ENCODE measurements around the gene TAOK3.

The TAOK3 gene

DNA sequence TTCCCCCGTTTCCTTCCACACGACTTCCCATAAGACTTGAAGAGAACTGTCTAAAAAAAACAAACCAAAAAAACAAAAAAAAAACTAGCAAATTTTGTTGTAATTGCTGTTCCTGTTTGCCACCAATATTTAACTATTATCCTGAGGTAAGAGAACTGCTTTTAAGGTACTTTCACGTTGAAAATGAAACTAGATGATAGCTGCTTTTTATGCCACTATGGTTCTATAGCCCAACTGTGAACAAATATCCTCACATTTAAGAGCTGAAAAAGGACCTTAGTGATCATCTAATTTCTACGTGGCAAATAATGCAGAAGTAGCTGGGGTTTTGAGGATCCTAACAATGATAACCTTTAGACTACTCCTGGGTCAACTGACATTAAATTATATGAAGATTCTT is 98.6 kb downstream of the TAOK3 start:
- TF ChIP-seq, protein P1, sequence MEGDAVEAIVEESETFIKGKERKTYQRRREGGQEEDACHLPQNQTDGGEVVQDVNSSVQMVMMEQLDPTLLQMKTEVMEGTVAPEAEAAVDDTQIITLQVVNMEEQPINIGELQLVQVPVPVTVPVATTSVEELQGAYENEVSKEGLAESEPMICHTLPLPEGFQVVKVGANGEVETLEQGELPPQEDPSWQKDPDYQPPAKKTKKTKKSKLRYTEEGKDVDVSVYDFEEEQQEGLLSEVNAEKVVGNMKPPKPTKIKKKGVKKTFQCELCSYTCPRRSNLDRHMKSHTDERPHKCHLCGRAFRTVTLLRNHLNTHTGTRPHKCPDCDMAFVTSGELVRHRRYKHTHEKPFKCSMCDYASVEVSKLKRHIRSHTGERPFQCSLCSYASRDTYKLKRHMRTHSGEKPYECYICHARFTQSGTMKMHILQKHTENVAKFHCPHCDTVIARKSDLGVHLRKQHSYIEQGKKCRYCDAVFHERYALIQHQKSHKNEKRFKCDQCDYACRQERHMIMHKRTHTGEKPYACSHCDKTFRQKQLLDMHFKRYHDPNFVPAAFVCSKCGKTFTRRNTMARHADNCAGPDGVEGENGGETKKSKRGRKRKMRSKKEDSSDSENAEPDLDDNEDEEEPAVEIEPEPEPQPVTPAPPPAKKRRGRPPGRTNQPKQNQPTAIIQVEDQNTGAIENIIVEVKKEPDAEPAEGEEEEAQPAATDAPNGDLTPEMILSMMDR (IDR thresholded peaks at IDR 0.05) = no peak
- Mint-ChIP-seq H3K4me3 (no peak overlapping the region), H3K36me3 (ENCODE audit: low read depth) (no peaks in the 10 kb centered on the region), H3K9me3 (peaks cover 3% of the 10 kb centered on the region), H3K27me3 (ENCODE audit: low read depth, poor library complexity) (peaks cover 4% of the 10 kb centered on the region), H3K4me1 (no peaks in the 10 kb centered on the region), H3K27ac (no peak overlapping the region)
- no peak for DNase-seq

DNA sequence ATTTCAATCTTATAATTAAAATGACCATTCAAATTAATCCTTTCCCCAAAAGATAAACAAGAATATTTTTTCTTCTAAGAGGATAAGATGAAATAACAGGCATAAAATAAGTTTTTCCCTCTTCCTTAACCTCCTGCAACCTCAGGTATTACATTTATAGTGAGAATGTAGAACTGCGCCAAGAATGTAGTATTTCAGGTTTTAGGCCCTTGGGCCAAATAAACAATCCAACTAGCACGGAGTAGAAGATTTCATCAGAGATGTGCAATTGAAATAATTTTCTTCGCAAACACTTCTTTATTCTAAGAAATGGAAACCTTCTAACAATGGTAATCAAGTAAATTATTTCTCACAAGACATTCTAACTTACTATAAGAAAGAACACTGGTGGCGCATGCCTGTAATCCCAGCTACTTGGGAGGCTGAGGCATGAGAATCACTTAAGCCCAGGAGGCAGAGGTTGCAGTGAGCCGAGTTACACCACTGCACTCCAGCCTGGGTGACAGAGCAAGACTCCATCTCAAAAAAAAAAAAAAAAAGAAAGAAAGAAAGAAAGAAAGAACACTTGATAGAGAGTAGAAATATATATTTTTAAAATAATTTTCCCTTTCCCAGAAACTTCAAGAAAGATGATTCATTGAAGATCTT is 100.8 kb downstream of the TAOK3 start:
- peaks cover 4% of the 10 kb centered on the region for H3K27me3 Mint-ChIP-seq (ENCODE audit: low read depth, poor library complexity)
- no peaks in the 10 kb centered on the region for H3K9me3 Mint-ChIP-seq
- TF ChIP-seq, protein P1 (IDR thresholded peaks at IDR 0.05) = no peak
- H3K4me3 Mint-ChIP-seq = no peak overlapping the region
- no peaks in the 10 kb centered on the region for H3K36me3 Mint-ChIP-seq (ENCODE audit: low read depth)
- no peaks in the 10 kb centered on the region for H3K4me1 Mint-ChIP-seq
- H3K27ac Mint-ChIP-seq = no peak overlapping the region
- no peak for DNase-seq

DNA sequence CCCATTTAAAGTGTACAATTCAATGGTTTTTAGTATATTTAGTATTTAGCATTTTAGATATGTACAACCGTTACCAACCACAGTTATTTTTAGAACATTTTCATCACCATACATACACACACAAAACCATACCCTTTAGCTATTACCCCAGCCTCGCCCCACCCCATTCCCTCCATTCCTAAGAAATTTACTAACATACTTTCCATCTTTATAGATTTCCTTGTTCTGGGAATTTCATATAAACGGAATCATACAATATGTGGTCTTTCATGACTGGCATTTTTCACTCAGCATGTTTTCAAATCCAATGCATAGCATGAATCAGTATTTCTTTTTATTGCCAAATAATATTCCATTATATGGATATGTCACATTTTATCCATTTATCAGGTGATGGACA is 101.5 kb downstream of the TAOK3 start:
- H3K27me3 Mint-ChIP-seq (ENCODE audit: low read depth, poor library complexity) = peaks cover 4% of the 10 kb centered on the region
- no peaks in the 10 kb centered on the region for H3K36me3 Mint-ChIP-seq (ENCODE audit: low read depth)
- DNase-seq = no peak
- TF ChIP-seq, protein P1 (IDR thresholded peaks at IDR 0.05) = no peak
- no peak overlapping the region for H3K27ac Mint-ChIP-seq
- H3K4me3 Mint-ChIP-seq = no peak overlapping the region
- H3K4me1 Mint-ChIP-seq = no peaks in the 10 kb centered on the region
- H3K9me3 Mint-ChIP-seq = no peaks in the 10 kb centered on the region

DNA sequence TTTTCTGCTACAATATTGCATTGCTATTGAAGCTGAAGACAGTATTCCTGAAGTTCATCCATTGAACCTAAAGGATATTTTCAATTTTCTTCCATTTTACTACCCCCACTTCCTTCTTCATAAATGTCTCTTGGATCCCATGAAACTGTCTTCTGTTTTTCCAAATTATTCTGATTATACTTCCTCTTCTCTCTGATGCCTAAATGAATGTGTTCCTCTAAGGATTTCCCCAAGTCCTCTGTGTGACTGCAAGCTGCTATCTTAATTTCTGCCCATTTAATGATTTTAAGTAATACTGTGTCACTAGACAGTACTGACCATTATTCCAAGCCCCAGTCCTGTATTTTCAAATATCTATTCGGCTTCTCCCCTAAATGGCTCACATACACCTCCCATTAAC is 102.9 kb downstream of the TAOK3 start:
- no peaks in the 10 kb centered on the region for H3K9me3 Mint-ChIP-seq
- H3K36me3 Mint-ChIP-seq (ENCODE audit: low read depth) = no peaks in the 10 kb centered on the region
- TF ChIP-seq, protein P1 (IDR thresholded peaks at IDR 0.05) = no peak
- H3K4me3 Mint-ChIP-seq = no peak overlapping the region
- no peak for DNase-seq
- H3K27ac Mint-ChIP-seq = no peak overlapping the region
- peaks cover 4% of the 10 kb centered on the region for H3K27me3 Mint-ChIP-seq (ENCODE audit: low read depth, poor library complexity)
- no peaks in the 10 kb centered on the region for H3K4me1 Mint-ChIP-seq

DNA sequence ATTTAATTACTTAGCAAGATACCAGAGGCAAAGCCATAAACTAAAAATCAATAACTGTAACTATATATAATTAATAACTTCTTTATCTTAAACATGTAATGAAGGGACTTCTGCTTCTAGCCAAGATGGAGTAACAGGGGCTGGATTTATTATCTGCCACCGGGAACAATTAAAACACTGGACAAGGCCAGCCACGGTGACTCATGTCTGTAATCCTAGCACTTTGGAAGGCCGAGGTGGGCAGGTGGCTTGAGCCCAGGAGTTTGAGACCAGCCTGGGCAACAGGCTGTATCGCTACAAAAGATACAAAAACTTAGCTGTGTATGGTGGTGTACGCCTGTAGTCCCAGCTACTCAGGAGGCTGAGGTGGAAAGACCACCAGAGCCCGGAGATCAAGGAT is 113.6 kb downstream of the TAOK3 start:
- no peak for DNase-seq
- Mint-ChIP-seq H3K4me3 (no peak overlapping the region), H3K36me3 (ENCODE audit: low read depth) (no peaks in the 10 kb centered on the region), H3K9me3 (peaks cover 10% of the 10 kb centered on the region), H3K27ac (no peak overlapping the region), H3K27me3 (ENCODE audit: low read depth, poor library complexity) (no peaks in the 10 kb centered on the region), H3K4me1 (no peaks in the 10 kb centered on the region)
- TF ChIP-seq, protein P1 (IDR thresholded peaks at IDR 0.05) = no peak

DNA sequence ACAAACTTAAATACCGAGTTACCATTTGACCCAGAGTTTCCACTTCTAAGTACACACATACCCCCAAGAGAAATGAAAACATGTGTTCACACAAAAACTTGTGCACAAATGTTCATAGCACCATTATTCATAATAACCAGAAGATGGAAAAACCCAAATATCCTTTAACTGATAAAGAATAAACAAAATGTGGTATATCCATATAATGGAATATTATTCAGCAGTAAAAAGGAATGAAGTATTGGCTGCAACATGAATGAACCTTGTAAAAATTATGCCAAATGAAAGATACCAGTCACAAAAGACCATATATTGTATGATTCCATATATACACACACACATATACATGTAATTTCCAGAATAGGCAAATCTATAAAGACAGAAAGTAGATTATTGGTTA is 116.4 kb downstream of the TAOK3 start:
- TF ChIP-seq, protein P1 (IDR thresholded peaks at IDR 0.05) = no peak
- Mint-ChIP-seq H3K9me3 (peaks cover 10% of the 10 kb centered on the region), H3K4me1 (no peaks in the 10 kb centered on the region), H3K4me3 (no peak overlapping the region), H3K36me3 (ENCODE audit: low read depth) (no peaks in the 10 kb centered on the region), H3K27ac (no peak overlapping the region), H3K27me3 (ENCODE audit: low read depth, poor library complexity) (no peaks in the 10 kb centered on the region)
- no peak for DNase-seq
